T-helper 2 cell (primary cell): ENCODE measurements around the gene GABRG2.

Source experiments
- DNase-seq, 5 experiments: peaks; one replicate each; pipeline versions ENCODE4 v3.0.0 to v3.0.0-alpha.2; 2012 to 2022

The GABRG2 gene

GRCh38 chr5:162196351-162196750, 128.8 kb downstream of the GABRG2 start:
- DNase-seq, result no peak

- DNase-seq, result no peak
Observed at GRCh38 chr5:162202285-162202880, 134.8 kb downstream of the GABRG2 start.
